GM18505 (cell line): ENCODE results near the gene TAF4B.
"Not testable (repeated sequence)": the region's sequence is repeated elsewhere in the genome, so short reads cannot be mapped to it uniquely, and the experiment has no call there.

ENCODE experiments used
- ATAC-seq: cut with Tn5 transposase; IDR thresholded peaks from one replicate; pipeline ENCODE4 v1.9.1; 2021; ENCODE audit not compliant: unreplicated experiment
- POLR2A ChIP-seq: IDR thresholded peaks from 4 replicates; pipeline ENCODE4 v1.6.1; 2011; ENCODE audit warnings: borderline replicate concordance; ENCODE audit not compliant: insufficient read depth, insufficient read length; ENCODE audit errors: extremely low read depth

The TAF4B gene

DNA sequence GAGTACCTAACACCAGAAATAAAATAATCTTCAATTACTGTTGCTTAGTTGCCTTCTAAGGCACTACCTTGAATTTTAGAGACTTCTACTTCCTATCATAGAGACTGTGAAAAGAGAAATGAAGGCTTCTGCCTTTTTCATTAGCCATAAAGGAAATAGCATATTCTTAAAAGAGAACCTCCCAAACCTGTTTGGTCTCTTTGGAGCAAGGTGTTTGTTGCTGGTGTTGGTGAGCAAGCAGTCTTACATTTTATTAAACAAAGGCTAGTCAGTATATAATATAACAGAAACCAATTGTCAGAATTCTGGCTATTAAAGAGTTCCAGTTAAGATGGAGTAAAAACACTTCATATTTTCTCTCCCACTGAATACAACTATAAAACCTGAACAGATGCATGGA lies 116.4 kb downstream of the TAF4B start:
- TF ChIP-seq POLR2A, result no peak
- ATAC-seq, result no peak

DNA sequence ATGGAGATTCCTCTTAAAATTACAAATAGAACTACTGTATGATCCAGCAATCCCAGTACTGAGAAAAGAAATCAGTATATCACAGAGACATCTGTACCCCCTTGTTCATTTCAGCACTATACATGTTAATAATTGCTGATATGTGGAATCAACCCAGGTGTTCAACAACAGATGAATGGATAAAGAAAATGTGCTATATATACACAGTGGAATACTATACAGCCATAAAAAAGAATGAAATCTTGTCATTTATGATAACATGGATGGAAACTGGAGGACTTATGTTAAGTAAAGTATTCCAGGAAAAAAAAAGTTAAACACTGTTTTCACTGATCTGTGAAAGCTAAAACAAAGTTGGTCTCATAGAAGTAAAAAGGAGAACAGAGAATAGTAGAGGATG lies 124.7 kb downstream of the TAF4B start:
- no peak for ATAC-seq
- no peak for TF ChIP-seq POLR2A

GRCh38 chr18:26356045-26356785 lies 130.0 kb downstream of the TAF4B start:
- no peak for ATAC-seq
- TF ChIP-seq POLR2A, result no peak

- ATAC-seq, result no peak
- no peak for TF ChIP-seq POLR2A
These were observed 131.7 kb downstream of the TAF4B start for GRCh38 chr18:26357960-26358359.

DNA sequence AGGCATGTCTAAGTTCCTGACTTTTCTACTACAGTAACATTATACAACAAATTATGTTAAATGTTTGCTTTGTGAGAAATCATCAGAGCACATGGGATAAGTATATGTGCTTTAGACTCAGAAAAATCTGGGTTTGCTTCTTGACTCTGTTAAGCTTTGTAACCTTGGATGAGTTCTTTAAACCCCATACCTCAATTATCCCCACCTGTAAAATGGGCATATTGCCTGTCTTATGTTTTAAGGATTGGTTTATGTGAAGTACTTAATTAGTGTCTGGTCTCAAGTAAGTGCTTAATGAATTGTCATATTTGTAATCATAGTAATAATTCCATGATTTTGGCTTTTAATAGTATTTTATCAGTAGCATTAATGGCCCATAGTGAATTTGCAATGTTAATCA lies 135.8 kb downstream of the TAF4B start:
- no peak for ATAC-seq

GRCh38 chr18:26367425-26367824 lies 141.2 kb downstream of the TAF4B start:
- no peak for ATAC-seq
- TF ChIP-seq POLR2A, result no peak

More for the DNA sequence above, 135.8 kb downstream of the TAF4B start:
- no peak for TF ChIP-seq POLR2A

- ATAC-seq, result no peak
- TF ChIP-seq POLR2A, result no peak
These were observed 143.8 kb downstream of the TAF4B start for GRCh38 chr18:26370037-26370436.

DNA sequence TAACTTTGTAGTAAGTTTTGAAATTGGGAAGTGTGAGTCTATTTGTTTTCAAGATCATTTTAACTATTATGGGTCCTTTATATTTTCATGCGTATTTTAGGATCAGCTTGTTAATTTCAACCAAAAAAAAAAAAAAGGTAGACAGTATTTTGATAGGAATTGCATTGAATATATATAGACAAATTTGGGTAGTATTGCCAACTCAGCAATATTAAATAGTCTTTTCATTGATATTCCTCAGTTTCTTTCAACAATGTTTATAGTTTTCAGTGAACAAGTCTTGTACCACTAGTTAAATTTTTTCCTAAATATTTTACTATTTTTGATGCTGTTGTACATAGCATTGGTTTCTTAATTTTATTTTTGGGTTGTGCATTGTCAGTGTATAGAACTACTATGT lies 149.9 kb downstream of the TAF4B start:
- no peak for ATAC-seq

GRCh38 chr18:26378701-26379100 lies 152.5 kb downstream of the TAF4B start:
- no peak for ATAC-seq
- no peak for TF ChIP-seq POLR2A

More for the DNA sequence above, 149.9 kb downstream of the TAF4B start:
- TF ChIP-seq POLR2A, result no peak

- not testable (repeated sequence) for ATAC-seq
These were observed 155.3 kb downstream of the TAF4B start for GRCh38 chr18:26381555-26381954.

GRCh38 chr18:26383454-26384270 lies 157.4 kb downstream of the TAF4B start:
- ATAC-seq, result peak; percentile 68
- no peak for TF ChIP-seq POLR2A

- no peak for TF ChIP-seq POLR2A
These were observed 159.8 kb downstream of the TAF4B start for GRCh38 chr18:26386002-26386401.

GRCh38 chr18:26386441-26386840 lies 160.2 kb downstream of the TAF4B start:
- ATAC-seq, result no peak

More at GRCh38 chr18:26386002-26386401, 159.8 kb downstream of the TAF4B start:
- no peak for ATAC-seq

More at GRCh38 chr18:26386441-26386840, 160.2 kb downstream of the TAF4B start:
- no peak for TF ChIP-seq POLR2A
